Mesothelial cell of epicardium (in vitro differentiated cells): ENCODE measurements around the gene SUSD4. TPM values are rescaled to one million over a fixed set of nuclear protein-coding genes. Genes with fewer than 3 reads are reported as not detected.

Source experiments
- DNase-seq, 2 experiments: peaks; one replicate each; pipeline ENCODE4 v3.0.0; 2021; ENCODE audit warnings: low spot score in 2 of 2; ENCODE audit not compliant: unreplicated experiment in 2 of 2
- H3K27ac Mint-ChIP-seq: 2 replicates; pipeline ENCODE4 v1.8.0; 2021; ENCODE audit warnings: mixed read lengths
- H3K27me3 Mint-ChIP-seq: 2 replicates; pipeline ENCODE4 v1.8.0; 2021; ENCODE audit warnings: low read depth, mixed read lengths
- H3K36me3 Mint-ChIP-seq: 2 replicates; pipeline ENCODE4 v1.8.0; 2021; ENCODE audit warnings: mixed read lengths
- H3K4me1 Mint-ChIP-seq: 2 replicates; pipeline ENCODE4 v1.8.0; 2021; ENCODE audit warnings: mixed read lengths
- H3K4me3 Mint-ChIP-seq: 2 replicates; pipeline ENCODE4 v1.8.0; 2021; ENCODE audit warnings: mild to moderate bottlenecking, moderate library complexity, mixed read lengths
- H3K9me3 Mint-ChIP-seq: 2 replicates; pipeline ENCODE4 v1.8.0; 2021; ENCODE audit warnings: mixed read lengths
- CTCF ChIP-seq: fragments of 200-600 bp; sonication (generic); IDR thresholded peaks from one replicate; pipeline ENCODE4 v1.5.0; 2021; ENCODE audit warnings: antibody characterized with exemption; ENCODE audit not compliant: unreplicated experiment
- total RNA-seq: library from RNA; stranded (reverse); gene quantifications from 3 replicates; pipeline ENCODE4 v1.2.1, GENCODE V29; 2021

Gene SUSD4
- total RNA-seq, 1 donor from 2014 or later: 0.40 TPM

GRCh38 chr1:223304931-223305330, 59.0 kb downstream of the SUSD4 start:
- Mint-ChIP-seq H3K27me3 (peaks cover 26% of the 10 kb centered on the region), H3K4me3 (no peak overlapping the region), H3K27ac (no peak overlapping the region), H3K36me3 (no peaks in the 10 kb centered on the region), H3K9me3 (peaks cover 9% of the 10 kb centered on the region), H3K4me1 (no peaks in the 10 kb centered on the region)
- TF ChIP-seq CTCF: no peak
- no peak for DNase-seq

- no peak for DNase-seq
Observed at GRCh38 chr1:223301371-223301770, 62.6 kb downstream of the SUSD4 start.

GRCh38 chr1:223299553-223299952, 64.4 kb downstream of the SUSD4 start:
- Mint-ChIP-seq H3K9me3 (peaks cover 9% of the 10 kb centered on the region), H3K36me3 (no peaks in the 10 kb centered on the region), H3K4me3 (no peak overlapping the region), H3K27me3 (peaks cover 15% of the 10 kb centered on the region), H3K4me1 (no peaks in the 10 kb centered on the region), H3K27ac (no peak overlapping the region)
- TF ChIP-seq CTCF: no peak
- DNase-seq: no peak

More at GRCh38 chr1:223301371-223301770, 62.6 kb downstream of the SUSD4 start:
- peaks cover 19% of the 10 kb centered on the region for H3K27me3 Mint-ChIP-seq
- H3K9me3 Mint-ChIP-seq: peaks cover 9% of the 10 kb centered on the region
- no peaks in the 10 kb centered on the region for H3K36me3 Mint-ChIP-seq
- no peak for TF ChIP-seq CTCF
- H3K4me1 Mint-ChIP-seq: no peaks in the 10 kb centered on the region
- H3K4me3 Mint-ChIP-seq: no peak overlapping the region
- H3K27ac Mint-ChIP-seq: no peak overlapping the region

GRCh38 chr1:223298701-223299100, 65.3 kb downstream of the SUSD4 start:
- Mint-ChIP-seq H3K36me3 (no peaks in the 10 kb centered on the region), H3K9me3 (peaks cover 8% of the 10 kb centered on the region), H3K27ac (no peak overlapping the region), H3K4me1 (no peaks in the 10 kb centered on the region), H3K4me3 (no peak overlapping the region), H3K27me3 (peaks cover 15% of the 10 kb centered on the region)
- no peak for TF ChIP-seq CTCF
- no peak for DNase-seq

DNA sequence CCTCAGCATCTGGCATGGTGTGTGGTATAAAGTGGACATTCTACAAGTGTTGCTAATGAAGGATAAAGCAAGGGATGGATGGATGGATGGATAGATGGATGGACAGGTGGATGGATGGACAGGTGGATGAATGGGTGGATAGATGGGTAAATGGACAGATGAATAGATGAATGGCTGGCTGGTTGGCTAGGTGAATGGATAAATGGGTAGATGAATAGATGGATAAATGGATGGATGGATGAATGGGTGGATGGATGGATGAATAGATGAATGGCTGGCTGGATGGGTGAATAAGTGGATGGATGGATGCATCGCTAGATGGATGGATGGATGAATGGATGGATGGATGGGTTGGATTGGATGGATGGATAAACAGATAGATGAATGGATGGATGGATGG, 66.2 kb downstream of the SUSD4 start:
- H3K4me3 Mint-ChIP-seq: no peak overlapping the region
- no peak for DNase-seq
- no peaks in the 10 kb centered on the region for H3K36me3 Mint-ChIP-seq
- no peak for TF ChIP-seq CTCF
- H3K4me1 Mint-ChIP-seq: no peaks in the 10 kb centered on the region
- H3K27me3 Mint-ChIP-seq: peaks cover 15% of the 10 kb centered on the region
- peaks cover 3% of the 10 kb centered on the region for H3K9me3 Mint-ChIP-seq
- H3K27ac Mint-ChIP-seq: no peak overlapping the region

- H3K36me3 Mint-ChIP-seq: no peaks in the 10 kb centered on the region
- no peak overlapping the region for H3K27ac Mint-ChIP-seq
- no peaks in the 10 kb centered on the region for H3K4me1 Mint-ChIP-seq
- H3K9me3 Mint-ChIP-seq: no peaks in the 10 kb centered on the region
- no peak for TF ChIP-seq CTCF
- H3K4me3 Mint-ChIP-seq: no peak overlapping the region
- peaks cover 32% of the 10 kb centered on the region for H3K27me3 Mint-ChIP-seq
- DNase-seq: no peak
Observed at GRCh38 chr1:223291796-223292195, 72.2 kb downstream of the SUSD4 start.
